Esophagus muscularis mucosa (tissue), 3 donors: Measurements from ENCODE around the gene AKTIP.
"Not testable (repeated sequence)": the region's sequence is repeated elsewhere in the genome, so short reads cannot be mapped to it uniquely, and the experiment has no call there.

Source experiments
- CTCF ChIP-seq, 3 experiments: fragments of 200-600 bp in 2 of 3; fragments of 450-650 bp in 1 of 3; sonication (generic) in 2 of 3; IDR thresholded peaks; one replicate each; pipeline ENCODE4 v1.5.1; 2017 to 2019; ENCODE audit warnings: antibody characterized with exemption in 3 of 3, mild to moderate bottlenecking in 2 of 3, moderate library complexity in 1 of 3
- POLR2A ChIP-seq: fragments of 450-650 bp; IDR thresholded peaks from one replicate; pipeline ENCODE4 v1.6.1; 2017; ENCODE audit warnings: antibody characterized with exemption, moderate library complexity, mild to moderate bottlenecking, low read depth

- not testable (repeated sequence) for TF ChIP-seq CTCF (IDR thresholded peaks at IDR 0.05); POLR2A
Measured at GRCh38 chr16:53512795-53513194, 9.8 kb upstream of the AKTIP start.
